H1 (cell line): Measurements from ENCODE around the gene HACE1. TPM values are rescaled to one million over a fixed set of nuclear protein-coding genes. Genes with fewer than 3 reads are reported as not detected.
"Not testable (repeated sequence)": the region's sequence is repeated elsewhere in the genome, so short reads cannot be mapped to it uniquely, and the experiment has no call there.

Source experiments
- CTCF ChIA-PET: fragments of 300-600 bp; sonication (Branson Sonifier 250); formaldehyde crosslinking; loops from one replicate; lab custom pipeline; 2021; ENCODE audit not compliant: partially characterized antibody; lab: Charles Lee
- POLR2A ChIA-PET: fragments of 300-600 bp; sonication (Branson Sonifier 250); formaldehyde crosslinking; loops from one replicate; lab custom pipeline; 2021; ENCODE audit warnings: inconsistent platforms; ENCODE audit not compliant: partially characterized antibody; lab: Charles Lee
- DNase-seq, 2 experiments: peaks; one replicate each; pipeline versions ENCODE4 v3.0.0 to v3.0.0-alpha.2; 2010 to 2022; ENCODE audit warnings: low spot score in 2 of 2, low read depth in 1 of 2, mixed read lengths in 1 of 2
- FAIRE-seq: peaks from 2 replicates; lab custom pipeline; 2011; peaks lifted over from hg19 to GRCh38; lab: Jason Lieb, UNC
- H2AFZ ChIP-seq: 2 replicates; pipeline ENCODE4 v1.8.1; 2012; ENCODE audit warnings: low read length, inconsistent platforms
- H2AK5ac ChIP-seq: 2 replicates; pipeline ENCODE4 v1.6.1; 2013; ENCODE audit warnings: low read depth, low read length
- H2BK120ac ChIP-seq: replicated peaks from 2 replicates; pipeline ENCODE3; 2013; ENCODE audit warnings: low read depth, low read length, inconsistent platforms
- H2BK12ac ChIP-seq: 2 replicates; pipeline ENCODE4 v1.6.1; 2013; ENCODE audit warnings: low read depth, low read length
- H2BK15ac ChIP-seq: 2 replicates; pipeline ENCODE4 v1.6.1; 2013; ENCODE audit warnings: low read length
- H2BK20ac ChIP-seq: 2 replicates; pipeline ENCODE4 v1.6.1; 2013; ENCODE audit warnings: low read length
- H2BK5ac ChIP-seq: 2 replicates; pipeline ENCODE4 v1.6.1; 2013; ENCODE audit warnings: low read depth, low read length
- H3K14ac ChIP-seq: 2 replicates; pipeline ENCODE4 v1.6.1; 2013; ENCODE audit warnings: inconsistent platforms; ENCODE audit not compliant: insufficient read length
- H3K18ac ChIP-seq: 2 replicates; pipeline ENCODE4 v1.6.1; 2013; ENCODE audit warnings: low read length; ENCODE audit errors: extremely low read depth
- H3K23ac ChIP-seq: 2 replicates; pipeline ENCODE4 v1.6.1; 2013; ENCODE audit warnings: inconsistent platforms; ENCODE audit not compliant: insufficient read length
- H3K23me2 ChIP-seq: 2 replicates; pipeline ENCODE4 v1.6.1; 2013; ENCODE audit warnings: low read depth, low read length
- H3K27ac ChIP-seq: 2 replicates; pipeline ENCODE4 v1.6.1; 2011; ENCODE audit warnings: low read depth, low read length, inconsistent platforms
- H3K27me3 ChIP-seq, 4 experiments: replicated peaks in 1 of 4; 1 replicate in 1 of 4; 2 replicates in 3 of 4; pipeline versions ENCODE4 v1.6.1 to v1.8.1; 2011 to 2013; ENCODE audit warnings: low read length in 3 of 4, mild to moderate bottlenecking in 3 of 4, inconsistent platforms in 2 of 4, mixed read lengths in 2 of 4, moderate library complexity in 1 of 4; ENCODE audit not compliant: control insufficient read depth in 3 of 4, insufficient read depth in 3 of 4; ENCODE audit errors: extremely low read depth in 1 of 4
- H3K36me3 ChIP-seq, 4 experiments: 2 replicates each; pipeline versions ENCODE4 v1.6.1 to v1.8.1; 2011 to 2013; ENCODE audit warnings: mild to moderate bottlenecking in 4 of 4, low read length in 3 of 4, moderate library complexity in 2 of 4, control low read depth in 1 of 4, inconsistent platforms in 1 of 4; ENCODE audit not compliant: insufficient read depth in 4 of 4, control insufficient read depth in 2 of 4
- H3K4ac ChIP-seq: replicated peaks from 2 replicates; pipeline ENCODE3; 2013; ENCODE audit warnings: low read length, low read depth, mixed read lengths, inconsistent platforms; ENCODE audit not compliant: insufficient read length
- H3K4me1 ChIP-seq, 4 experiments: replicated peaks in 1 of 4; 1 replicate in 1 of 4; 2 replicates in 3 of 4; pipeline versions ENCODE4 v1.6.1 to v1.8.1; 2011 to 2013; ENCODE audit warnings: low read length in 3 of 4, inconsistent platforms in 2 of 4, mixed read lengths in 1 of 4; ENCODE audit not compliant: insufficient read depth in 4 of 4, control insufficient read depth in 3 of 4
- H3K4me2 ChIP-seq, 2 experiments: 2 replicates each; pipeline versions ENCODE4 v1.6.1 to v1.8.1; 2011 to 2013; ENCODE audit warnings: low read depth in 2 of 2, low read length in 2 of 2, control low read depth in 1 of 2, inconsistent platforms in 1 of 2, mild to moderate bottlenecking in 1 of 2; ENCODE audit not compliant: insufficient read depth in 1 of 2
- H3K4me3 ChIP-seq, 4 experiments: fragments of 200-600, 300-600 bp in 1 of 4; sonication (generic), shearing (Covaris generic), sonication (Bioruptor Twin) in 1 of 4; 2 replicates each; pipeline versions ENCODE4 v1.5.1 to v1.8.1; 2011 to 2016; ENCODE audit warnings: low read length in 4 of 4, low read depth in 3 of 4, control low read depth in 2 of 4, inconsistent platforms in 2 of 4, mild to moderate bottlenecking in 2 of 4, mixed read lengths in 1 of 4, moderate library complexity in 1 of 4; ENCODE audit not compliant: insufficient read depth in 2 of 4; ENCODE audit errors: extremely low read depth in 1 of 4
- H3K56ac ChIP-seq: replicated peaks from 2 replicates; pipeline ENCODE3; 2013; ENCODE audit warnings: low read depth, mild to moderate bottlenecking, mixed read lengths, low read length, inconsistent platforms; ENCODE audit not compliant: insufficient read length
- H3K79me1 ChIP-seq: 2 replicates; pipeline ENCODE4 v1.6.1; 2013; ENCODE audit warnings: low read depth, low read length, control low read depth
- H3K79me2 ChIP-seq, 2 experiments: 2 replicates each; pipeline versions ENCODE4 v1.6.1 to v1.8.1; 2012 to 2013; ENCODE audit warnings: low read length in 2 of 2, mild to moderate bottlenecking in 2 of 2, inconsistent platforms in 1 of 2; ENCODE audit not compliant: insufficient read depth in 2 of 2, control insufficient read depth in 1 of 2
- H3K9ac ChIP-seq, 4 experiments: replicated peaks in 1 of 4; 1 replicate in 1 of 4; 2 replicates in 3 of 4; pipeline versions ENCODE4 v1.6.1 to v1.8.1; 2011 to 2013; ENCODE audit warnings: low read depth in 3 of 4, low read length in 3 of 4, control low read depth in 2 of 4, mild to moderate bottlenecking in 2 of 4, moderate library complexity in 2 of 4, inconsistent platforms in 1 of 4; ENCODE audit errors: extremely low read depth in 1 of 4
- H3K9me3 ChIP-seq, 2 experiments: 2 replicates each; pipeline versions ENCODE4 v1.6.1 to v1.8.1; 2012 to 2013; ENCODE audit warnings: mild to moderate bottlenecking in 2 of 2, moderate library complexity in 2 of 2, control low read depth in 1 of 2, inconsistent platforms in 1 of 2, low read depth in 1 of 2, low read length in 1 of 2, mixed read lengths in 1 of 2; ENCODE audit not compliant: insufficient read depth in 2 of 2
- H4K20me1 ChIP-seq, 2 experiments: replicated peaks in 1 of 2; 2 replicates each; pipeline versions ENCODE3 to v1.8.1; 2011 to 2013; ENCODE audit warnings: inconsistent platforms in 2 of 2, low read length in 2 of 2, mild to moderate bottlenecking in 1 of 2; ENCODE audit not compliant: insufficient read depth in 2 of 2, control insufficient read depth in 1 of 2
- H4K5ac ChIP-seq: 2 replicates; pipeline ENCODE4 v1.6.1; 2013; ENCODE audit warnings: low read length, low read depth, mixed read lengths, inconsistent platforms; ENCODE audit not compliant: insufficient read length
- H4K8ac ChIP-seq: 2 replicates; pipeline ENCODE4 v1.8.0; 2013; ENCODE audit warnings: mild to moderate bottlenecking, moderate library complexity, low read length, inconsistent platforms; ENCODE audit not compliant: insufficient read depth; ENCODE audit errors: extremely low read depth
- H4K91ac ChIP-seq: replicated peaks from 2 replicates; pipeline ENCODE3; 2013; ENCODE audit warnings: low read length, mixed read lengths, inconsistent platforms; ENCODE audit not compliant: insufficient read length
- CBX8 ChIP-seq: fragments of 300-800, 300-1000 bp; sonication (generic); IDR thresholded peaks from 2 replicates; pipeline ENCODE4 v1.7.1; 2016; ENCODE audit warnings: low read depth, low read length, borderline replicate concordance
- HDAC6 ChIP-seq: IDR thresholded peaks from one replicate; pipeline ENCODE4 v1.7.1; 2012; ENCODE audit warnings: low read depth, mild to moderate bottlenecking, inconsistent platforms, low read length, moderate library complexity
- NRF1 ChIP-seq: IDR thresholded peaks from 2 replicates; pipeline ENCODE4 v1.6.1; 2011; ENCODE audit warnings: mild to moderate bottlenecking, low read depth, low read length, improper control_type of control experiment
- RXRA ChIP-seq: IDR thresholded peaks from 2 replicates; pipeline ENCODE4 v1.6.1; 2011; ENCODE audit warnings: low read depth, mild to moderate bottlenecking, low read length, moderate library complexity; ENCODE audit not compliant: insufficient read depth
- WGBS, 2 experiments: shearing (Covaris generic) in 1 of 2; methylation state at CpG; one replicate each; pipeline versions ENCODE4 v1.1.6 to v1.1.7; 2013 to 2015; ENCODE audit warnings: low lambda C conversion rate in 2 of 2, mixed read lengths in 2 of 2, inconsistent platforms in 1 of 2, low coverage in 1 of 2, missing lambda C conversion rate in 1 of 2; ENCODE audit not compliant: insufficient replicate concordance in 2 of 2, insufficient coverage in 1 of 2, insufficient read length in 1 of 2; ENCODE audit errors: extremely low coverage in 1 of 2, missing lambda C conversion rate in 1 of 2; 5-methylcytosine and 5-hydroxymethylcytosine counted together
- polyA plus RNA-seq, 7 experiments: library from polyadenylated mRNA; depleted of rRNA in 3 of 7; stranded (reverse) in 5 of 7; unstranded in 2 of 7; fragments of >200 nt in 5 of 7; fragments of 200-250 nt in 2 of 7; gene quantifications; 1 replicate in 5 of 7; 2 replicates in 1 of 7; 4 replicates in 1 of 7; pipeline versions ENCODE4 v1.2.1 to v1.2.3, GENCODE V29; 2011 to 2013; ENCODE audit warnings: missing spikeins in 2 of 7, mixed read lengths in 2 of 7
- total RNA-seq: library from RNA; stranded (reverse); fragmentation: NEBNext Ultra II Directional; extraction: Animal tissue kit (Norgen Biotek cat#: 25700); gene quantifications from 2 replicates; pipeline ENCODE4 v1.2.1, GENCODE V29; 2021

HACE1 gene
- total and polyA plus RNA-seq, 2 of the 8 experiments (the other 6 are each of a cell fraction or from before 2014, with no cell fraction given) = 7.1 to 21.3 TPM

DNA sequence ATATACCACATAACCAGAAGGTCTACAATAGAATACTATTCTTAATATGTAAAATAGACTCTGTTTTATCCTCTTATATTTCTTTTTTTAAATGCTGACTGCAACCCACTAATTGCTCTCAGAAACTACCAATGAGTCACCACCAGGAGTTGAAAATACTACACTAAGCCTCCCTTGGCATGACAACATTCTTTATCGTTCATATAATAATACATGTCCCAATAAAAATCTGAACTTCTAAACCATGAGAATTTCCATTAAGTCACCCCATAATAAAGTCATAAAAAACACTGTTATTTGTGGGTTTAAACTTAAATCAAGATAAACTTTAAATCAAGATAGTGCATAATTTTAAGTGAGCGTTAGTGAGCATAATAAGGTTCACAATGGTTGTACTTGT lies 4.2 kb downstream of the HACE1 start (continued):
- no peak for TF ChIP-seq NRF1
- no peak for TF ChIP-seq HDAC6
- no peak for TF ChIP-seq RXRA
- no peak for TF ChIP-seq CBX8

DNA sequence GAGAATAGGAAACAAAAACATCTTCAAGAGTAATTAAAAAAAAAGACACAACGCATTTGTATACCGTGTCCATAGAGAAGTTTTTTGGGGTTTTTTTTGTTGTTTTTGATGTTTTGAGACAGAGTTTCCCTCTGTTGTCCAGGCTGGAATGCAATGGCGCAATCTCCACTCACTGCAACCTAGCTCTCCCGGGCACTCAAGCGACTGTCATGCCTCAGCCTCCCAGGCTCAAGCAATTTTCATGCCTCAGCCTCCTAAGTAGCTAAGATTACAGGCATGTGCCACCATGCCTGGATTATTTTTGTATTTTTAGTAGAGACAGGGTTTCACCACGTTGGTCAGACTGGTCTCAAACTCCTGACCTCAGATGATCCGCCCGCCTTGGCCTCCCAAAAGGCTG lies 12.0 kb downstream of the HACE1 start:
- H3K56ac ChIP-seq, H2BK20ac ChIP-seq, H3K9ac ChIP-seq, H3K18ac ChIP-seq, H4K5ac ChIP-seq, H3K23ac ChIP-seq, H2BK12ac ChIP-seq, H3K27me3 ChIP-seq, H2AK5ac ChIP-seq, H3K14ac ChIP-seq, POLR2A ChIA-PET, H3K4me2 ChIP-seq, H3K79me1 ChIP-seq, H3K4ac ChIP-seq, H3K27ac ChIP-seq, DNase-seq, H2BK120ac ChIP-seq, H3K4me3 ChIP-seq, H4K91ac ChIP-seq, H4K8ac ChIP-seq, H2BK15ac ChIP-seq, H3K9me3 ChIP-seq, H3K4me1 ChIP-seq, CTCF ChIA-PET, H3K79me2 ChIP-seq, FAIRE-seq, H2BK5ac ChIP-seq, H2AFZ ChIP-seq, H3K23me2 ChIP-seq, H4K20me1 ChIP-seq: not testable (repeated sequence)
- peaks cover 0 to 19% (median 6%) of the 10 kb centered on the region in 4 experiments; a peak in 6 of 8 replicates for H3K36me3 ChIP-seq
- WGBS, 2 experiments = 92% methylated on average over 8 of the region's 8 CpGs; no CpG with 5 or more reads in 1 of the 2 experiments
